ENCODE data around the gene UGT1A9. TPM values are rescaled to one million over a fixed set of nuclear protein-coding genes. Genes with fewer than 3 reads are reported as not detected.

Gene UGT1A9
- total and polyA plus RNA-seq, 2 experiments from 2014 or later, result not detected

DNA sequence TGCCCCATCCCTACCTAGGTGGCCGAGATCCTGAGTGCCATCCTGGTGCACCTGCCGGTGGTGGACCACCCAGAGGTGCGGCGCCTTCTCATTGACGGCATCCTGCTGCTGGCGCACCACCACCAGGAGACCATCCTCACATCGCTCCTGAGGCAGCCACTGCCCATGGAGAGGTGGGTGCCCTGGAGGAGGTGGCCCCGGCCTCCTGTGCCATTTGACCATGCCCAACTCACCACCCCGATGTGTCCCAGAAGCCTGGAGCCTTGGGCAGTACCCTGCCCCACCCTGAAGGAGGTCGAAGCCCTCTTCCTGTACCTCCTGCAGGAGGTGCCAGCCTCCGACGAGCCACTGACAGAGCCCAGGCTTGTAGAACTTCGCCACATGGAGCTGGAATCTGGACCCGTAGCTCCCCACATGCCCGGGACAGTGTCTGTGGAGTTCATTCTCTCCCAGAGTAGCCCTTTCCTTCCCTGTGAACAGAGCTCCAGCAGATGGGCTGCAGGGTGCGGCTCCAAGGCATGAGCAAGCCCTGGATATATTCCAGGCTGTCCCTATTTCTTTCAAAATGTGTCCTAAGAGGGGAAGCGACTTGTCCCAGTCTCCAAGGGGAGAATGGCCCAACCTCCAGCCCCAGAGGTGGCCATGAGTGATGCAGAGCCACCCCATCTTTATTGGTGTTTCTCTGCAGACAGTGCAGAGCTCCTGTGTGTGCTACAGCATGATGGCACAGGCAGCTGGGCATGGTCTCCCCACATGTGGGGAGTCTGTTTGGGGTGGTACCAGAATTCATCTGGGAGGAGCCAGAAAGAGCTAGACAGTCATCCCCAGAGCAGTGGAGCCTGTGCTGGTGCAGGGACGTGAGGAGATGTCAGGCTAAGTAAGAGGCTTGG lies 148.4 kb downstream of the UGT1A9 start (continued):
- TF ChIP-seq ZNF114 (CRISPR knock-in tag; IDR thresholded peaks at IDR 0.05) (no peak), JUNB (IDR thresholded peaks at IDR 0.05; ENCODE audit: unreplicated experiment) (no peak), ZNF331 (CRISPR knock-in tag; IDR thresholded peaks at IDR 0.05; ENCODE audit: low read depth) (no peak), REST (IDR thresholded peaks at IDR 0.05; ENCODE audit: unreplicated experiment) (no peak), POLR2AphosphoS5 (IDR thresholded peaks at IDR 0.05; ENCODE audit: low read depth) (no peak), EZH2 (IDR thresholded peaks at IDR 0.05; ENCODE audit: low read depth, unreplicated experiment) (no peak)
- TF ChIP-seq, protein P1, sequence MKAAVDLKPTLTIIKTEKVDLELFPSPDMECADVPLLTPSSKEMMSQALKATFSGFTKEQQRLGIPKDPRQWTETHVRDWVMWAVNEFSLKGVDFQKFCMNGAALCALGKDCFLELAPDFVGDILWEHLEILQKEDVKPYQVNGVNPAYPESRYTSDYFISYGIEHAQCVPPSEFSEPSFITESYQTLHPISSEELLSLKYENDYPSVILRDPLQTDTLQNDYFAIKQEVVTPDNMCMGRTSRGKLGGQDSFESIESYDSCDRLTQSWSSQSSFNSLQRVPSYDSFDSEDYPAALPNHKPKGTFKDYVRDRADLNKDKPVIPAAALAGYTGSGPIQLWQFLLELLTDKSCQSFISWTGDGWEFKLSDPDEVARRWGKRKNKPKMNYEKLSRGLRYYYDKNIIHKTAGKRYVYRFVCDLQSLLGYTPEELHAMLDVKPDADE (IDR thresholded peaks at IDR 0.05), result no peak

- Histone ChIP-seq H3K9me2 (ENCODE audit: insufficient read depth) (no peaks in the 10 kb centered on the region), H3K27ac (ENCODE audit: low read depth) (no peak overlapping the region), H3K27me3 (ENCODE audit: insufficient read depth) (no peaks in the 10 kb centered on the region), H2AFZ (no peak overlapping the region), H3K4me3 (no peak overlapping the region), H3K79me2 (replicated peaks; ENCODE audit: insufficient read depth) (no peaks in the 10 kb centered on the region), H3K4me1 (ENCODE audit: insufficient read depth) (no peaks in the 10 kb centered on the region), H3K4me2 (no peak overlapping the region), H3F3A (replicated peaks; ENCODE audit: low read depth) (no peaks in the 10 kb centered on the region), H4K20me1 (replicated peaks; ENCODE audit: insufficient read depth) (no peaks in the 10 kb centered on the region), H3K36me3 (ENCODE audit: insufficient read depth) (no peaks in the 10 kb centered on the region)
- Mint-ChIP-seq H3K27ac (no peak overlapping the region), H3K9me3 (no peaks in the 10 kb centered on the region), H3K36me3 (ENCODE audit: low read depth) (no peaks in the 10 kb centered on the region), H3K27me3 (ENCODE audit: insufficient read depth, low read depth, poor library complexity) (peaks cover 15% of the 10 kb centered on the region), H3K4me1 (peaks cover 3% of the 10 kb centered on the region; the same call in 2 of the 3 replicates), H3K4me3 (no peak overlapping the region)
- no peak for TF ChIP-seq REST (IDR thresholded peaks at IDR 0.05; ENCODE audit: unreplicated experiment)
- TF ChIP-seq ZNF114 (CRISPR knock-in tag; IDR thresholded peaks at IDR 0.05), result no peak
- DNase-seq (ENCODE audit: low spot score) (no peak), ATAC-seq (no peak)
Observed at GRCh38 chr2:233820774-233821105, 149.0 kb downstream of the UGT1A9 start.

Measured in GM23338 (cell line).